Measurements from ENCODE around the gene RASAL3.
A peak's percentile ranks its signal among the peaks of the same experiment; 100 is the strongest.

The RASAL3 gene

GRCh38 chr19:15452111-15453047, 12.0 kb downstream of the RASAL3 start (continued):
- TF ChIP-seq SCRT1 (tag by site-specific recombination; IDR thresholded peaks at IDR 0.05; ENCODE audit: borderline replicate concordance): no peak
- no peak for TF ChIP-seq ZBTB6 (tag by site-specific recombination; IDR thresholded peaks at IDR 0.05)
- TF ChIP-seq SETDB1 (IDR thresholded peaks at IDR 0.05; ENCODE audit: insufficient read length, low read length): no peak
- peak; percentile 56; the same call in 1 of the 2 replicates for TF ChIP-seq TSHZ1 (tag by site-specific recombination; IDR thresholded peaks at IDR 0.05; ENCODE audit: borderline replicate concordance)
- peak; percentile 98; the same call in 1 of the 2 replicates for TF ChIP-seq ZNF768 (tag by site-specific recombination; IDR thresholded peaks at IDR 0.05)
- TF ChIP-seq KLF8 (tag by site-specific recombination; IDR thresholded peaks at IDR 0.05): peak; percentile 50
- peak; percentile 85 for TF ChIP-seq ZIC2 (tag by site-specific recombination; IDR thresholded peaks at IDR 0.05)
- peak; percentile 83 for TF ChIP-seq SP2 (tag by site-specific recombination; IDR thresholded peaks at IDR 0.05)
- TF ChIP-seq HOXC10 (CRISPR knock-in tag; IDR thresholded peaks at IDR 0.05): no peak
- no peak for TF ChIP-seq WT1 (tag by site-specific recombination; IDR thresholded peaks at IDR 0.05)
- TF ChIP-seq ZNF433 (tag by site-specific recombination; IDR thresholded peaks at IDR 0.05; ENCODE audit: low read depth): no peak
- TF ChIP-seq ZNF548 (tag by site-specific recombination; IDR thresholded peaks at IDR 0.05): no peak
- no peak for TF ChIP-seq ZNF214 (tag by site-specific recombination; IDR thresholded peaks at IDR 0.05; ENCODE audit: borderline replicate concordance)
- peak; percentile 52 for TF ChIP-seq KLF1 (tag by site-specific recombination; IDR thresholded peaks at IDR 0.05)
- peak; percentile 93 for TF ChIP-seq ZNF394 (tag by site-specific recombination; IDR thresholded peaks at IDR 0.05; ENCODE audit: borderline replicate concordance)
- peak; percentile 97 for TF ChIP-seq ZNF121 (tag by site-specific recombination; IDR thresholded peaks at IDR 0.05)
- no peak for TF ChIP-seq ZNF521 (tag by site-specific recombination; IDR thresholded peaks at IDR 0.05)
- no peak for TF ChIP-seq ZBTB17 (tag by site-specific recombination; IDR thresholded peaks at IDR 0.05)
- TF ChIP-seq ZNF146 (tag by site-specific recombination; IDR thresholded peaks at IDR 0.05): no peak
- peak; percentile 98 for TF ChIP-seq GLIS1 (tag by site-specific recombination; IDR thresholded peaks at IDR 0.05)
- TF ChIP-seq ZNF580 (tag by site-specific recombination; IDR thresholded peaks at IDR 0.05): 0 out of 2 replicates have a peak, but pooled peaks have one; percentile 37
- no peak for TF ChIP-seq ZBTB8A (tag by site-specific recombination; IDR thresholded peaks at IDR 0.05)
- TF ChIP-seq ZNF2 (tag by site-specific recombination; IDR thresholded peaks at IDR 0.05): 0 out of 2 replicates have a peak, but pooled peaks have one; percentile 14
- TF ChIP-seq SP7 (tag by site-specific recombination; IDR thresholded peaks at IDR 0.05): peak; percentile 26
- peak; percentile 59 for TF ChIP-seq PRDM10 (tag by site-specific recombination; IDR thresholded peaks at IDR 0.05)
- peak; percentile 93 for TF ChIP-seq ZFP69B (tag by site-specific recombination; IDR thresholded peaks at IDR 0.05)
- no peak for TF ChIP-seq ZNF350 (tag by site-specific recombination; IDR thresholded peaks at IDR 0.05)
- TF ChIP-seq OSR2 (tag by site-specific recombination; IDR thresholded peaks at IDR 0.05): no peak
- no peak for TF ChIP-seq ZNF391 (tag by site-specific recombination; IDR thresholded peaks at IDR 0.05; ENCODE audit: borderline replicate concordance, low read depth)
- no peak; the same call in none of the 2 replicates for TF ChIP-seq KLF17 (tag by site-specific recombination; IDR thresholded peaks at IDR 0.05)
